GM03348 (cell line): ENCODE results near the gene SELENOM.
A peak's percentile ranks its signal among the peaks of the same experiment; 100 is the strongest.

Experiments used
- DNase-seq: peaks from one replicate; pipeline ENCODE4 v3.0.0; 2012; ENCODE audit warnings: low spot score

The SELENOM gene

DNA sequence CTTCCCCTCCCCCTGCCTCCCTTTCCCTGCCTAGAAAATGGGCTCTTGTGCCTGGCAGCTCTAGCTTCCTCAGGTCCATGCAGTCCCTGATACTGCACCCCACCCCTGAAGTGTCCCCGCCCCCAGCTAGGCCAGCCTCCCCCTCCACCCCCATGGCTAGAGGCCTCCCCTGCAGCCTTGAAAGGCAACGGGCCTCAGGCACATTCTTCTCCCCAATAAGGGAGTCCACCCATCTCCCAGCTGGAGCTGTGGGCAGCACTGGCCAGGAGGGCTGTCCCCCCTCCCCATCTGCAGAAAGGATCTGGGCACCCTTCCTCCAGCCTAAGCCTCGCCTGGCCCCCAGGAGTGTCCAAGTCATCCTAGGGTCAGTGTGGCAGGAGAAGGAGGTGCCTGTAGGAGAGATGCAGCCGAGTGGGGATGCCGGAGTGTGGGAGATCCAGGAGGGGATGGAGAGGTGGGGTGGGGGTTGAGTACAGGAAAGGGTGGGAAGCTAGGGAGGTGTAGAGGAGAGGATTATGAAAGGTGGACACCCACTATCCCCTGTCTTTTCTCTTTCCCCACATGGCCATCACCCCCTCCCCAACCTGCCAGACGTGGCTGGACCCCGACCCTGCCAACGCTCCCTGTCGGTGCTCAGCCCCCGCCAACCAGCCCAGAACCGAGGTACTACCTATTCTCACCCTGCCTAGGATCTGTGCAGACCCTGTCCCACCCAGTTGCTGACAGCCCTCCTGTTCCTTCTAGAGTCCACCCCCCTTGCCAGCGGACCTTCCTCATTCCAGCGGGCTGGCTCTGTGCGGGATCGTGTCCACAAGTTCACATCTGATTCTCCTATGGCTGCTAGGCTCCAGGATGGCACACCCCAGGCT lies 16.9 kb downstream of the SELENOM start:
- no peak for DNase-seq

DNA sequence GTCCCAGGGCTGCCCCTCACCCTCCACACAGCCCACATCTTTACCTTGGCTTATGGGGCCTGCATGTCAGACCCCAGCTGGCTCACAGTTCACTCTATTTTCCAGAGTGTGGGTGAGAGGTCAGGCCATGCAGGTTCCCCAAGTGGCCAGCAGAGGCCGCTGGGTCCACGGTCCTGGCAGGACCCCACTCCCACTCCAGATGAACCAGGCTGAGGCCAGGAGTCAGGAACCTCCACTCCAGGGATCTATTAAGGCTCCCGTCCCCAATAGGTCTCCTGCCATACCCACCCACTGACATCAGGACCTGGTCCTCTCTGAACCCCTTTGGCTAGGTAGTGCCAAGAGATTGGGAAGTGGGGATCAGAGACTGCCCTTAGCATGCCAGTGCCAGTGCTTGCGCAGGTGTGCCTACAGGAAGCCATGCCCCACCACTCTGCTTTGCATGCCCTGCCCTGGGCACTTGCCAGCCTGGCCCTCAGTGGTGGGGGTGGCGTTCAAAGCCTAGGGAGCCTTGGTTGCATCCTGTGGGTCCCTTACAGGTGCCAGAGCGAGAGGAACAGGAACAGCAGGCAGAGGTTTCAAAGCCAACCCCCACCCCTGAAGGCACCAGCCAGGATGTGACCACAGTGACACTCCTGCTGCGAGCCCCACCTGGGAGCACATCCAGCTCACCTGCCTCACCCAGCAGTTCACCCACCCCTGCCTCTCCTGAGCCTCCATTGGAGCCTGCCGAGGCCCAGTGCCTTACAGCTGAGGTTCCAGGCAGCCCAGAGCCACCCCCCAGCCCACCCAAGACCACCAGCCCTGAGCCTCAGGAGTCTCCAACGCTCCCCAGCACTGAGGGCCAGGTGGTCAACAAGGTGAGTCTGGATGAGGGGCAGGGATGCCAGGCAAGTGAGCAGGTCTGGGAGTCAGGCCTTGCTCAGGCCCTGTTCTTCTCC lies 17.9 kb downstream of the SELENOM start:
- peak; percentile 75 for DNase-seq

DNA sequence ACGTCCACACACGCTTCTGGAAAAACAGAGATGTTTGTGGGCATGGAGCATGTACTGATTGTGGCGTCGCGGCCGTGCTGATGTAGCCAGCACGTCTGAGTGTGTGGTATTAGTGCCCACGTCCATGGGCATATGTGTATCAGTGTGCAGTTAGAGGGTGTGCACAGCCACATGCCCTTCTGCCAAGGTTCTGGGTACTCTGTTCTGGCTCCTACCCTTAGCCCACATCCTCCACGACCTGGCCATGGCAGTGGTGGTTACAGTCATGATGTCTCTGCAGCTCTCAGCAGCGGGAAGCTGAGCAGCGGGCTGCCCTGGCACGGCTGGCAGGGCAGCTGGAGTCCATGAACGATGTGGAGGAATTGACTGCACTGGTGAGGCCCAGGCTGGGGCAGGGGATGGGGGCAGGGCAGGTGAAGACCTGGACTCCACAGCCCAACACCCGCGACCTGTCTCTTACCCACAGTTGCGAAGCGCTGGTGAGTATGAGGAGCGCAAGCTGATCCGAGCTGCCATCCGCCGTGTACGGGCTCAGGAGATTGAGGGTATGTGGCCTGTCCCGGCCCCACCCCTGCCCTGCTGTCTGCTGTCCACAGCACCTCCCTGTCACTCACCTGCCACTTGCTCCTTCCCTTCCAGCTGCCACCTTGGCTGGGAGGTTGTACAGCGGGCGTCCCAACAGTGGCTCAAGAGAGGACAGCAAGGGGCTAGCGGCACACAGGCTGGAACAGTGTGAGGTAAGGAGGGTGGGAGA lies 19.0 kb downstream of the SELENOM start:
- DNase-seq: no peak

DNA sequence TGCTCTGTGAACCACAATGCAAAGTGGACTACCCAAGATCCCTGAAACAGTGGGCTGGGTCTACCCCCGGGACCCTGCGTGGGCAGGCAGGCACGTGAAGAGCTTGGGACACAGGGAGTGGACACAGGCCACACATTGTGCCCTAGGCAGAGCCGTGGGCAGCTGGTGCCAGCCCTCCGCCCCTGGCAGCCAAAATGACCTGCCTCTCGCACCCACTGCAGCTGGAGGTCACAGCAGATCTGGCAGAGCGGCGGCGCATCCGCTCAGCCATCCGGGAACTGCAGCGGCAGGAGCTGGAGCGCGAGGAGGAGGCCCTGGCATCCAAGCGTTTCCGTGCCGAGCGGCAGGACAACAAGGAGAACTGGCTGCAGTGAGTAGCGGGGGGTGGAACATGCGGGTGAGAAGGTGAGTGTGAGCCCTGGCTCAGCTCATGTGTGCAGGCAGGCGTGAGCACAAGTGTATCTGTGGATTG lies 19.6 kb downstream of the SELENOM start:
- DNase-seq: no peak

DNA sequence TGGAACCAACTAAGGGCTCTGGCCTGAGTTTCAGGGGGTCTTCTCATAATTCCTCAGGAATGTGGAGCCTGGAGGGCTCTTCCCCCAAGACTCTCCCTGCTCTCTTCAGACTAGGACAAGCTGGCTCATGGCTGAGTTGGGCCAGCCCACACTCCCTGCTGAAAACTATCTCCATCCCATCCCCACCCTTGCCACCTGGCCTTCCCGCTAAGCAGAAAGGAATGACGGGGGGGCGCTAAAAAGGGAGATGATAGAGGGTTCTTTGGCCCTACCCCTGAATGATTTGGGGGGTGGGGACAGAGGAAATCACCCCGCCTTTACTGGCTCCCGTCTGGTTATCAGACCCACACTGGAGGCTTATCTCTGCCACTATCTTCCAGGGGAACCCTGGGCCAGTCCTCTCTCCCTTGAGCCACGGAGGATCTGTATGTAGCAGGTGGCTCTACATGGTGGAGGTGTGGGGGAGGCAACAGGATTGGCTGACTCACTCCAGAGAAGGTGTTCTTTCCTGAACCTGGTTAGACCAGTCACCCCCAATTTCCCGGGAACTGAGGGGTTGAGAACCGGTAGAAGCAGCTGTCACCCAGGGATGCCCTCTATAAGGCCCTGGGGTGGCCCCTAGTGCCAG lies 20.6 kb downstream of the SELENOM start:
- no peak for DNase-seq

DNA sequence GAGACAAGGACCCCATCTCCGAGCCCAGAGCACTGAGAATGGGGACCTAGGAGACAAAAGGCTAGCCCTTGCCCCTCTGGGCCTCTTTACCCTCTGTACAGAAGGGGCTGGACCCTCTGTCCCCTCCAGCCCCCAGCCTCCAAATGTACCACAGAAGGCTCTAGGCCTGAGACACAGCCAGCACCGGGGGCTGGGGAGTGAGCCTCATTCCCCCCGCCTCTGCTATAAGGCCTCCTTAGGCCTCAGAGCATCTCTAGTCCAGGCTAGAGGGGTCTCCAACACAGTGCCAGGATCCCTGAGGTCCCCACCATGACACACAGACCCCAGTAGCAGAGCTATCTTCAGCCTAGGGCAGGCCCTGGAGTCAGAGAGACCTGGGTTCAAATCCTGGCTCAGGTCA lies 21.4 kb downstream of the SELENOM start:
- DNase-seq: no peak

DNA sequence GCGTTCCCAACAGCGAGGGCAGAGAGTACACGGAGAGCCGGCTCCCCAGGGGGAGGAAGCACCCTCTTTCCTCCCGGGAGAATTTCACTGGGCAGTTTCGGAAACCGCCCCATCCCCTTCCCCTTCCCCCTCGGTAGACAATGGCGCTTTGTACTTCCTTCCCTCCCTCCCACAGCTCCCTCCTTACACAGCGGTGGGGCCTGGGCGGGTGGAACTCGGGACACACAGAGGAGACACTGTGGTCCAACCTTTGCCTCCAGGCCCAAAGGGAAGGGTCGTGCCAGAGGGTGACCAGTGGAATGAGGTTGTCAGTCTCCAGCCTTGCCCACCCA lies 21.9 kb downstream of the SELENOM start:
- DNase-seq: peak; percentile 48

DNA sequence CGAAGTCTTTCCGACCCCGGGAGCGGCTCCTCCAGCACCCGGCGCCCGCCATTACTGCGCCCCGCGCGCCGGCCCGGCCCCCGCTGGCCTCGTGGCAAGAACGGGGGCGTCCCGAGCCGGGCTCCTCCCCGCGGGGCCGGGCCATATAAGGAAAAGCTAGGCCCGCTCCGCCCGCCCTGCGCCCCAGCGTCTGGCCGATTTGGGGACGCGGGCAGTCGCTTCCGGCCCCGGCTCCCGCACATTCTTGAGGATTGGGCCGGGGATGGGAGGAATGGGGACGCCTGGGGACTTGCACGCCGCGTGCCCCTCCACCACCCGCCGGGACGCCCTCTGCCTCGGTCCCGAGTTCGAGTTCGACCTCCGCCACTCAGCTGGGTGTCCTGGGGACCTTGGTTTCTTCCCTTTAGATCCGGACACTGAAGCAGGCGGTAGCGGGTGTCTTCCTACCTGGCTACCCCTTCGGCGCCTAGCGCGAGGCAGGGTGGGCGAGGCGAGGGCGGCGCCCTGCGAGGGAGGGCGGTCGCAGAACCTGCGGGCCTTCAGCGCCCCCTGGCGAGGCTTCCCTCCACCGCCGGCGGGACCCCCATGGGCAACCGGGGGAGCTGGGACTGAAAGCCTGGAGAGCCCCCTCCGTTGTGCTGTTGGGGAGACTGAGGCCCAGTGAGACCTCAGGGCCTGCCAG lies 22.4 kb downstream of the SELENOM start:
- DNase-seq: peak; percentile 97

DNA sequence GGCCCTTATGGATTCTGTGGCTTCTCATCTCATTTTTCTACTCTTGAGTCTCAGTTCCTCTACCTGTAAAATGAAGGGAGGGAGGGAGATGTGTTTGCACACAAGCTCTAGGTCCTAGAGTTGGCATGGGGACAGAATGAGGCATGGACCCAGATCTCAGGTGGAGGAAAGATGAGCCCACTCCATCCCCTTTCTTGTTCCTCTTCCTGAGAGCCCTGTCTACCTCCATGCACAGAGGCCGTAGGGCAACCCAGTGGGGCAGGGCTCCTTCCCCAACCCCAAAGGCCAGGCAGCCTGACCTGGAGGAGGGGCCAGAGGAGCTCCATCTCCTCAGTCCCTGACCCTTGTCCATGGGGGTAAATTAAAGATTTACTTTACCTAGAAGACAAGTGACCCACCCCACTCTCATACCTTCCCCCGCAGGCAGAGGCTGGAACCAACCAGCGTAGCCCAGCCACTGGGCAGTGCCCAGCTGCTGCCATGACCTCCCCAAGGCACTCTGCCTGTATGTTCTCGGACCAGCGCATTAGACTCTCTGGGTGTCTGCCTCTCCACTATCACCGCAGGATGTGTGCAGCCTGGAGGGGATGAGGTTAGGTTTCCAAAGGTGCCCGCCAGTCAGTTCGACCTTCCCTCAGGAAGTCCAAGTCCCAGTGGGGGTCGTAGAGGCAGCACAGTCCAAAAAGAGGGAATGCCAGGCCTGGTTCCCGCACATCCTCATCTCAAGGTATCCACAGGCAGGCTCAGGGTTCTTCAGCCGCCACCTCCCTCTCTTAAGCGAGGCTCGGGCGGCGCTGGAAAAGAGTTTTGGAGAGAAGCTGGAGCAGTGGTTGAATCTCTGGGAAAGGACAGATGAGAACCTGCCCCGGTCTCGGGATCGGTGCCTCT lies 23.2 kb downstream of the SELENOM start:
- DNase-seq: no peak

DNA sequence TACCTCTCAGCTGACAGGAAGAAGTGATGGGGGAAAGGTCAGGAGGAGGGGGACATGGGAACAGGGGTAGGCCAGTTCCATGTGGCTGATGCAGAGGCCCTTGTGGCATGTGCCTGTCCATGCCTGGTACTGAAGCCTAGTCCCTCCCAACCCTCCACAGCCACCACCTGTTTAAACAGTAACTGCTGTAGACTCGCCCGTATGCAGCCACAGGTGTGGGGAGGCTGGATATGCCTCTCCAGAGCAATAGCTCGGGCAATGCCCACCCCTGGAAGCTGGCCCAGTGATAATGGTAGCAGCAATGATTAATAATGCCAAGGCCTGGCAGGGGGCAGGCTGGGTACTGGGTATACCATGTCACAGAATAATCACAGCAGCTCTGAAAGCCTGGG lies 24.0 kb downstream of the SELENOM start:
- no peak for DNase-seq

DNA sequence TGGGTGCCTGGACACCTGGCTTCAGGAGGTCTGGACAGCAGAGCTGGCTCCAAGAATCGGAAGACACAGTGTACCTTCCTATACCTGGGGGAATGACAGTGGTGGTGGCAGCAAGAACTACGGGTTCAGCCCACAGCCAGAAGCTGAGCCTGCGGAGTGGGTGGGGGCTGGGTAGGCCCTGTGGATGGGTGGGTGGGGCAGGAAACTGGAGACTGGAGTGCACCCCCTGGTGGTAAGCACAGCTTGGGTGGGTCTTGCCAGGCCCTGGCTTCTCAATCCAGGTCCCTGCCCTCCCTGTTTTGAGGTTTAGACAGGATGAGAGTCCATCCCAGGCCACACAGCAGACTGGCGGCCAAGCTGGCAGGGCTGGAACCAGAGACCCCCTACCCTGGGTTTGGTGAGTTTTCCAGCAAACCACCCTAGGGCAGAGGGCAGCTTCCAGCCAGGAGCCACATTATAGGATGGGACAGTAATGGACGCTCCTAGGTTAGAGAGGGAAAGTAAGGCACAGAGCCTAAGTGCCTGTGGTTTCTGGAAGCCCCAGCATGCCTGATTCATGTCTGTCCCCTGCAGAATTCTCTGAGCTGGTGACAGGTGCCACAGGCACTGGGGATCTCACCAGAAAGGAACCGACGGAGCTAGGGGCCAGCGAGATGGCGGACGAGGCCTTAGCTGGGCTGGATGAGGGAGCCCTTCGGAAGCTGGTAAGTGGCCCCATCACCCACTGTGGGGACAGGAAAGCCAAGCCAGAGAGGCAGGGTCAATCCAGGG lies 24.6 kb downstream of the SELENOM start:
- DNase-seq: peak; percentile 88

DNA sequence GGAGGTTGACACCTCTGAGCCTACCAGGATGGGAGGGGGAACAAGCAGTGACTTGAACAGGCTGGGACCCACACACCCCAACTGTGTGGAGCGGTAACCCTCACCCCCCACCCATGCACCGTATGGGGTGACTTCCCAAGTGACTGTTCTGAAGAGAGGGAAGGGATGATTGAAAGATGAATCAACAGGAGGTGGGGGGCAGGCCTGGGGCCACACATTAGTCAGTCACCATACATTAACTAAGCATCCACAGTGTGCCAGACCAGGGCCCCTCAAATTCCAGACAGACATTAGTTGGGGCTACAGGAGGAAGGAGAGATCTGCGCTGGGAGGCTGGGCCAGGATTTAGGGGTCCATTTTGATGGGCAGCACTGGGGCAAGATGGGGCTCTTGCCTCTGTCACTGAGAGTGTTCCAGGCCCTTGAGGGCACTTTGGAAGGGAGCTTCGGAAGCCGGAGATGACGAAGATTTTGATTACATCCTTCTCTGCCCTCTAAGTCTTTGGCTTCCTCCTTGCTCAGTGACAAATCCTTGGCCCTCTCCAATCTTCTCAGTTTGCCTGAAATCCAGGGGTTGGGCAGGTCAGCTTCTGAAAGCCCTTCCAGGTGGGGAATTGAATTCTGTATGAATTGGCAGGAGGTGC lies 25.3 kb downstream of the SELENOM start:
- DNase-seq: no peak

DNA sequence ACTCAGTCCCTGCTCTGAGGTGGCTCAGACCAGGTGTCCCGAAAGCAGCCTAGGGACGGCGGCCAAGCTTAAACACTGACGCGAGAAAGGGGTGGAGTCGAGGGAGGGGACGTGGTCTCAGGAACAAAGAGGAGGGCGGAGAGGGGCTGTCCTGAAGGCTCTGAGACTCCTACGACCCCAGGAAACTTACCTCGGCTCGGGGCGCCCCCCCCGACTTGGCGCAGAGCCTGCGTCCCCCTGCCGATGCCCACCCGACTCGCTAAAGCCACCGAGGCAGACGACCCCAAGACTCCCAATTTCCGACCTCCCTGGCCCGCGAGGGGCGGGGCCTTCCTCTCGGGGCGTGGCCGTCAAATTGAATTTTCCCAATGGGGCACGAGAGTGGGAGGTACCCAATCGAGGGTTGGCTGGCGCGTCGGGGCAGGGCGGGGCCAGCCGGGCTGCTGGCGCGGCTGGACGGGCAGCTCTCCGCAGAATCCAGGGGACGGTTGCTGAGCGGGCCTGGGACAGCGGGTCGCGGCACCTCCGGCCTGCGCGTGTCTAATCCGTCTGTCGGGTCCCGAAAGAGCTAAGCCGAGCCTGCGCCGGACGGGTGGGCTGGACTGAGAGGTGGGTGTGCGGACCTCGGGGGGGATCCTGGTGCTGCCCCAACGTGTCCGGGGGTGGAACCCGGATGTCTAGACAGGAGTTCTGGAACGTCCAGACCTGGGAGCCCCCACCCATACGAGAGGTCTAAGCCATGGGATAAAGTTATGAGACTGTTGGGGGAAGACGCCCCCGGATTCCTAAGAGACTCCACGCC lies 26.3 kb downstream of the SELENOM start, which contains the start of gene SMTN:
Gene SMTN, plus strand, starts transcription at position 471 of the 802 bp plus-strand sequence. CDS start 1,941 bp downstream, outside the sequence.
- peak; percentile 97 for DNase-seq

DNA sequence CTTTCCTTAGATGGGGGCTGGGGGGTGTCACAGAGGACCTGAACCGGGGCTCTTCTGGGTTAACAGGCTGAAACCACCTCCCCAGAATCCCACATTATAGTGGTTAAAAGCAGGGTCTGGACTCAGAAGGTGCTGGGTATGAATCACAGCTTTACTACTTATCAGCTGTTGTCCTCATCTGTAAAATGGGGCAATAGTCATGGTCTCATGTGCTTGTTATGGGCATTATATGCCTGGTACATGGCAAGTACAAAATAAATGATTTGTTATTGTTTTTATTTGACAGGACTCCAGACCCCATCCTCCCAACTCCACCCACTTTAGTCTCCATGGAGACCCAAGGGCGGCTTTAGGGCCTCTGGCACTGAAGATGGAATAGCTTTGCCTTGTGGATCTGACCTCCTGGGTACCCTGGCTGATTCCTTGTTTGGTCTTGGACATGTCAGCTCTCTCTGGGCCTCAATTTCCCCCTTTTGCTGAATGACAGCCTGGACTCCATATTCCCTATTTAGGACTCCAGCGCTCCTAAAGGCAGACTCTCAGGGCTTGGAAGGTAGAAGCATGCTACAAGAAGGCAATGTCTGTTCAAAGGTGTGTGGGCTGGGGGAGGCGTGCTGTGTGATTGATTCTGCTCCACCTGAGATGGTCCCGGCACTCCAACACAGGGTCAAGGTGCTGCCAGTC lies 27.1 kb downstream of the SELENOM start:
- no peak for DNase-seq

DNA sequence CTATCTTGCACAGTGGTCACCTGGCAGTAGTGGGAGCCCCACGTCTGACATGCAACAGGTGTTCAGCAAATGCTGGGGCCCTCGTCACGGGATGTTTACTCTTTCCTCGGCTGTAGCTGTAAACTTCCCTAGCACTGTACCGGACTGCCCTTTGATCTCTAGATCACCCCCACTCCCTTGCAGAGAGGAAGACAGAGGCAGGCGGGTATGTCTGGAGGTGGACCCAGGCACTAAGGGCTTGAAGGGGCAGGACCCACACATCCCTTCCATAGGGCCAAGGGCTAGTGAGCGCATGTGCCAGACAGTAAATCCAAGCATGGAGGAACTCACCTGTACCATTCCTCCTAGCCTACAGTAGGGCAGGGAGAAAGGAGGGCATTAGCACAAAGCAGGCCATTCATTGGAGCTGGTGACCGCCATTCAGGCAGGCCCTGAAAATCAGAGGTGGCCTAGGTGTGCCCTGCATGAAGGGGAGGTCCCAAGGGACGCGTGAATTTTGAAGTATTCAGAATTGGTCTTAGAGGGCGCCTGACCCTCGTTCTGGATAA lies 28.2 kb downstream of the SELENOM start:
- DNase-seq: no peak

DNA sequence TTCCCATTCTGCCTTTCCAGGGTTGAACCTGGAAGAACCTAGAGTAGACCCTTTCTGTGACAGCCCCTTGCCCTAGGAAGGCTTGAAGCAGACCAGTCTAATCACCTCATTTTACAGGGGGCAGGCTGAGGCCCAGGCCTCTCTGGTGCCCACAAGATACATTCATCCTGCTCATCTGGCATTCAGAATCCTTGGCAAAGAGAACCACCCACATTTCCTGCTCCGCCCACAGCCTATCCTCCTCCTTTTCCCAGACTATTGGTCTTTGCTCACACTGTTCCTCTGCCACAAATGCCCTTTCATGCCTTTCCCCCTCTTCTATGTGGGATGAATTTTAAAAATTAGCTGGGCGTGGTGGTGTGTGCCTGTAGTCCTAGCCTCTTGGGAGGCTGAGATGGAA lies 29.0 kb downstream of the SELENOM start:
- DNase-seq: peak; percentile 54

DNA sequence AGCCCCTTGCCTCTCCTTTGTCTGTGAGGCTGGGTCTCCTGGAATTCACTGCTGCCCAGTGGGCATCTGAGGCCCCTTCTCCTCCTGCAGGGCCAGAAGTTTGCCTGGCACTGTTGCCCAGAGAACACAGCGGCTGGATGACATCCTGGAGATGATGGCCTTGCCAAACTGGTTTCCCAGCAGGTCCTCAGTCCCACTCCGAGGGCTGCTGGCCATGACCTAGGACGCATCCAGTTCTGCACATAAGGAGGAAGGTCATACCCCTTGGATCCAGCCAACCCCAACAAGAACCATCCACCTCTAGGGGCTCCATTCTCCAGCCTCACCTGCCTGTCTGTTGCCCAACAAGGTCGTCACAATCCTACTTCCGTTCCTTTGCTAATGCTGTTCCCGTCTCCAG lies 29.7 kb downstream of the SELENOM start:
- DNase-seq: no peak
